Naive thymus-derived CD4-positive, alpha-beta T cell (primary cell): ENCODE data around the gene SPOCK3. TPM values are rescaled to one million over a fixed set of nuclear protein-coding genes. Genes with fewer than 3 reads are reported as not detected.

Experiments used
- ATAC-seq: fragments of 150-1000 bp; cut with Tn5 transposase; 2 replicates; pipeline ENCODE4 v1.10.0; 2021; ENCODE audit warnings: mild to moderate bottlenecking, moderate library complexity
- CTCF ChIA-PET: fragments of 350-600 bp; sonication (Branson Sonifier 250); formaldehyde crosslinking; loops from one replicate; lab custom pipeline; 2021; ENCODE audit warnings: antibody characterized with exemption; lab: Charles Lee
- POLR2A ChIA-PET: fragments of 350-600 bp; sonication (Branson Sonifier 250); formaldehyde crosslinking; loops from one replicate; lab custom pipeline; 2021; ENCODE audit warnings: antibody characterized with exemption, inconsistent platforms; lab: Charles Lee
- DNase-seq, 9 donors: peaks; one replicate each; pipeline versions ENCODE4 v3.0.0 to v3.0.0-alpha.2; 2020 to 2022; ENCODE audit warnings: mixed read lengths in 1 of 9
- H3K27ac ChIP-seq: one replicate; pipeline ENCODE4 v1.7.0; 2013; ENCODE audit warnings: mild to moderate bottlenecking, low read depth, low read length, moderate library complexity
- H3K27me3 ChIP-seq, 2 donors: one replicate each; pipeline ENCODE4 v1.7.0; 2013; ENCODE audit warnings: low read length in 2 of 2, mild to moderate bottlenecking in 2 of 2, moderate library complexity in 2 of 2; ENCODE audit not compliant: control insufficient read depth in 2 of 2, insufficient read depth in 2 of 2
- H3K36me3 ChIP-seq, 3 experiments: 1 replicate in 2 of 3; 2 replicates in 1 of 3; pipeline ENCODE4 v1.7.0; 2013; ENCODE audit warnings: low read length in 3 of 3, mild to moderate bottlenecking in 3 of 3, moderate library complexity in 1 of 3; ENCODE audit not compliant: insufficient read depth in 3 of 3, control insufficient read depth in 2 of 3
- H3K4me1 ChIP-seq, 2 donors: one replicate each; pipeline ENCODE4 v1.7.0; 2013; ENCODE audit warnings: low read length in 2 of 2, mild to moderate bottlenecking in 2 of 2, moderate library complexity in 1 of 2; ENCODE audit not compliant: control insufficient read depth in 2 of 2, insufficient read depth in 2 of 2
- H3K4me3 ChIP-seq: 2 replicates; pipeline ENCODE4 v1.7.0; 2013; ENCODE audit warnings: mild to moderate bottlenecking, low read length
- H3K9me3 ChIP-seq, 3 experiments: 1 replicate in 2 of 3; 2 replicates in 1 of 3; pipeline ENCODE4 v1.7.0; 2013; ENCODE audit warnings: low read length in 3 of 3; ENCODE audit not compliant: control insufficient read depth in 2 of 3
- H3K27ac Mint-ChIP-seq, 9 donors: one replicate each; pipeline ENCODE4 v1.8.0; 2020 to 2022; ENCODE audit warnings: mixed read lengths in 9 of 9, mild to moderate bottlenecking in 8 of 9, moderate library complexity in 5 of 9, inconsistent platforms in 2 of 9
- H3K27me3 Mint-ChIP-seq, 5 donors: one replicate each; pipeline ENCODE4 v1.8.0; 2021 to 2022; ENCODE audit warnings: mixed read lengths in 5 of 5, mild to moderate bottlenecking in 1 of 5
- H3K36me3 Mint-ChIP-seq, 5 donors: one replicate each; pipeline ENCODE4 v1.8.0; 2020 to 2022; ENCODE audit warnings: mixed read lengths in 5 of 5, mild to moderate bottlenecking in 3 of 5, inconsistent platforms in 1 of 5
- H3K4me1 Mint-ChIP-seq, 7 donors: one replicate each; pipeline ENCODE4 v1.8.0; 2020 to 2022; ENCODE audit warnings: mixed read lengths in 7 of 7, mild to moderate bottlenecking in 3 of 7, inconsistent platforms in 1 of 7
- H3K4me3 Mint-ChIP-seq, 10 donors: one replicate each; pipeline ENCODE4 v1.8.0; 2020 to 2022; ENCODE audit warnings: mild to moderate bottlenecking in 10 of 10, mixed read lengths in 10 of 10, moderate library complexity in 6 of 10, inconsistent platforms in 2 of 10
- H3K9me3 Mint-ChIP-seq, 11 donors: one replicate each; pipeline ENCODE4 v1.8.0; 2020 to 2022; ENCODE audit warnings: mixed read lengths in 11 of 11, mild to moderate bottlenecking in 4 of 11, inconsistent platforms in 1 of 11, moderate library complexity in 1 of 11
- intact Hi-C, 2 donors: fragments of 100-400 bp; cut with micrococcal nuclease; formaldehyde crosslinking; loops; one replicate each; pipeline ENCODE4 v1.15.1; 2023
- polyA plus RNA-seq, 2 donors: library from polyadenylated mRNA; unstranded; fragments of 300-500 nt; fragmentation: Illumina TruSeq; gene quantifications; one replicate each; pipeline ENCODE4 v1.2.3, GENCODE V29; 2021
- total RNA-seq, 6 experiments: library from RNA in 5 of 6; stranded (reverse) in 5 of 6; gene quantifications; 1 replicate in 5 of 6; 2 replicates in 1 of 6; pipeline ENCODE4 v1.2.3 and lab custom pipeline; 2021 to 2026

SPOCK3 gene
- total and polyA plus RNA-seq, 7 experiments from 2014 or later, result 0.54 TPM; not detected in 6

GRCh38 chr4:166957451-166957850 lies 276.8 kb downstream of the SPOCK3 start:
- Histone ChIP-seq H3K36me3 (no peaks in the 10 kb centered on the region), H3K4me3 (no peak overlapping the region), H3K27me3 (no peaks in the 10 kb centered on the region), H3K27ac (no peak overlapping the region), H3K9me3 (peaks cover 0 to 3% (median 0%) of the 10 kb centered on the region in 3 experiments), H3K4me1 (no peaks in the 10 kb centered on the region)
- intact Hi-C loops, result no loop called here
- no peak overlapping the region for H3K4me3 Mint-ChIP-seq
- ChIA-PET POLR2A (no interaction called here), CTCF (no interaction called here)
- no peaks in the 10 kb centered on the region for H3K4me1 Mint-ChIP-seq
- H3K27me3 Mint-ChIP-seq, result no peaks in the 10 kb centered on the region
- DNase-seq, result no peak
- no peak overlapping the region for H3K27ac Mint-ChIP-seq
- no peaks in the 10 kb centered on the region for H3K36me3 Mint-ChIP-seq
- peaks cover 5 to 33% (median 20%) of the 10 kb centered on the region in 11 donors for H3K9me3 Mint-ChIP-seq
- no peak for ATAC-seq

- no peaks in the 10 kb centered on the region for H3K36me3 ChIP-seq
- Mint-ChIP-seq H3K36me3 (no peaks in the 10 kb centered on the region), H3K27ac (no peak overlapping the region), H3K27me3 (no peaks in the 10 kb centered on the region), H3K9me3 (peaks cover 5 to 33% (median 17%) of the 10 kb centered on the region in 11 donors), H3K4me3 (no peak overlapping the region), H3K4me1 (no peaks in the 10 kb centered on the region)
- H3K27me3 ChIP-seq, result no peaks in the 10 kb centered on the region
- DNase-seq, result no peak
- no peak overlapping the region for H3K4me3 ChIP-seq
- ChIA-PET CTCF (no interaction called here), POLR2A (no interaction called here)
- ATAC-seq, result no peak
- H3K27ac ChIP-seq, result no peak overlapping the region
- H3K9me3 ChIP-seq, result peaks cover 0 to 3% (median 0%) of the 10 kb centered on the region in 3 experiments
- intact Hi-C loops, result no loop called here
- no peaks in the 10 kb centered on the region for H3K4me1 ChIP-seq
These were observed 277.8 kb downstream of the SPOCK3 start for GRCh38 chr4:166956484-166956883.

- no peak overlapping the region for H3K4me3 Mint-ChIP-seq
- ChIA-PET POLR2A (no interaction called here), CTCF (no interaction called here)
- H3K4me1 Mint-ChIP-seq, result no peaks in the 10 kb centered on the region
- no peak for DNase-seq
- no peaks in the 10 kb centered on the region for H3K36me3 Mint-ChIP-seq
- no peaks in the 10 kb centered on the region for H3K27me3 Mint-ChIP-seq
- H3K9me3 Mint-ChIP-seq, result peaks cover 0 to 9% (median 3%) of the 10 kb centered on the region in 11 donors
- Histone ChIP-seq H3K9me3 (no peaks in the 10 kb centered on the region), H3K27me3 (no peaks in the 10 kb centered on the region), H3K4me1 (no peaks in the 10 kb centered on the region), H3K27ac (no peak overlapping the region), H3K4me3 (no peak overlapping the region), H3K36me3 (no peaks in the 10 kb centered on the region)
- ATAC-seq, result no peak
- intact Hi-C loops, result no loop called here
- no peak overlapping the region for H3K27ac Mint-ChIP-seq
These were observed 292.7 kb downstream of the SPOCK3 start for GRCh38 chr4:166941629-166942028.

DNA sequence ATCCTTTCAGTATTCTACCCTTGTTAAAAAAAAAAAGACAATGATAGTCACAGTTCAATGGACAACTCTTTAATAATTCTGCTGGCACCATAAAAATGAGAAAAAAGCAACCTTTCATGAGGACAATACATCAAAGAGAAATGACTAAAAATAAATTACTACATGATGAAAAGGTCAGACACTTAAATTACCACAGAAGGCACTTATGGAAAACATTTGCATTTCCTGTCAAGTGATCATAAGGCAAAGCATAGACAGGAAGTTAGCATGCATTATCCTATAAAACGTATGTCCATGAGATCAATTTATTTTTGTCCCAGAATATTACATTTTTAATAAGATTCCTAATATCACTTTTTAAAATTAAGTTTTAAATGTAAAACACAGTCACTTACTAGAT lies 303.8 kb downstream of the SPOCK3 start:
- POLR2A ChIA-PET, result no interaction called here
- H3K27me3 ChIP-seq, result no peaks in the 10 kb centered on the region
- ATAC-seq, result no peak
- peaks cover 0 to 9% (median 3%) of the 10 kb centered on the region in 11 donors for H3K9me3 Mint-ChIP-seq
- no peak overlapping the region for H3K4me3 Mint-ChIP-seq
- no peak overlapping the region for H3K27ac Mint-ChIP-seq
- CTCF ChIA-PET, result no interaction called here
- no peaks in the 10 kb centered on the region for H3K36me3 ChIP-seq
- H3K27ac ChIP-seq, result no peak overlapping the region
- intact Hi-C loops, result no loop called here
- no peak for DNase-seq
- H3K4me1 Mint-ChIP-seq, result no peaks in the 10 kb centered on the region
- H3K4me1 ChIP-seq, result no peaks in the 10 kb centered on the region
- H3K27me3 Mint-ChIP-seq, result no peaks in the 10 kb centered on the region
- no peaks in the 10 kb centered on the region for H3K36me3 Mint-ChIP-seq
- no peak overlapping the region for H3K4me3 ChIP-seq
- H3K9me3 ChIP-seq, result no peaks in the 10 kb centered on the region

GRCh38 chr4:166924424-166924823 lies 309.9 kb downstream of the SPOCK3 start:
- ChIA-PET CTCF (interaction anchor here (0.8 kb wide), 1 partner anchor 102 kb away, joined by 3 read pairs; no protein-coding TSS in a partner anchor), POLR2A (no interaction called here)
- ATAC-seq (no peak), DNase-seq (no peak)
- Histone ChIP-seq H3K27me3 (no peaks in the 10 kb centered on the region), H3K4me1 (no peaks in the 10 kb centered on the region), H3K27ac (no peak overlapping the region), H3K9me3 (no peaks in the 10 kb centered on the region), H3K4me3 (no peak overlapping the region), H3K36me3 (no peaks in the 10 kb centered on the region)
- H3K36me3 Mint-ChIP-seq, result no peaks in the 10 kb centered on the region
- H3K27ac Mint-ChIP-seq, result no peak overlapping the region
- no peak overlapping the region for H3K4me3 Mint-ChIP-seq
- peaks cover 0 to 6% (median 3%) of the 10 kb centered on the region in 11 donors for H3K9me3 Mint-ChIP-seq
- intact Hi-C loops, result no loop called here
- H3K4me1 Mint-ChIP-seq, result no peaks in the 10 kb centered on the region
- H3K27me3 Mint-ChIP-seq, result no peaks in the 10 kb centered on the region

DNA sequence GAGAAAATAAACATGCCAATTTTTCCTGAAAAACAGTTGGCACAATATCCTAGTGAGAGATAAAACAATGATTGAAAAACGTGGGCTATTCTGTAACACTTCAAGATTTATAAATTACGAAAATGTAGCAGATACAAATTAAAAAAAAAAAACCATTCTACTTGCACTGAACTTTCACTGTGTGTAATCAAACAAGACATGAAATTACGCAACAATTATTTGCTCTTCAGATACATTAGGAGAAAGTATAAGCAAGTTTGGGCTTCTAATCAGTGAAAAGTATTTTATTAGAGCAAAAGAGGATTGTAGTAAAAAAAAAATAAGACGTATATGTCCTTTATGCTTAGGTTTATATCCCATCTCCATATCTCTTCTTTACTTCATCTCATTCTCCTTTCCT lies 320.4 kb downstream of the SPOCK3 start:
- Histone ChIP-seq H3K4me1 (no peaks in the 10 kb centered on the region), H3K27me3 (no peaks in the 10 kb centered on the region), H3K27ac (no peak overlapping the region), H3K36me3 (no peaks in the 10 kb centered on the region), H3K9me3 (no peaks in the 10 kb centered on the region), H3K4me3 (no peak overlapping the region)
- Mint-ChIP-seq H3K4me1 (no peaks in the 10 kb centered on the region), H3K27ac (no peak overlapping the region), H3K27me3 (no peaks in the 10 kb centered on the region), H3K36me3 (no peaks in the 10 kb centered on the region), H3K9me3 (peaks cover 0 to 4% (median 0%) of the 10 kb centered on the region in 11 donors), H3K4me3 (no peak overlapping the region)
- no peak for ATAC-seq
- ChIA-PET CTCF (no interaction called here), POLR2A (no interaction called here)
- no peak for DNase-seq
- intact Hi-C loops, result no loop called here

- POLR2A ChIA-PET, result no interaction called here
- no peaks in the 10 kb centered on the region for H3K4me1 Mint-ChIP-seq
- H3K4me3 Mint-ChIP-seq, result no peak overlapping the region
- Histone ChIP-seq H3K4me3 (no peak overlapping the region), H3K27me3 (no peaks in the 10 kb centered on the region), H3K4me1 (no peaks in the 10 kb centered on the region), H3K9me3 (no peaks in the 10 kb centered on the region), H3K36me3 (no peaks in the 10 kb centered on the region), H3K27ac (no peak overlapping the region)
- intact Hi-C loops, result no loop called here
- peaks cover 0 to 14% (median 3%) of the 10 kb centered on the region in 11 donors for H3K9me3 Mint-ChIP-seq
- no peak for ATAC-seq
- no peaks in the 10 kb centered on the region for H3K36me3 Mint-ChIP-seq
- H3K27ac Mint-ChIP-seq, result no peak overlapping the region
- no peaks in the 10 kb centered on the region for H3K27me3 Mint-ChIP-seq
- CTCF ChIA-PET, result no interaction called here
- no peak for DNase-seq
These were observed 330.9 kb downstream of the SPOCK3 start for GRCh38 chr4:166903408-166903807.
